H1 (cell line): ENCODE data around the gene HILPDA. TPM values are rescaled to one million over a fixed set of nuclear protein-coding genes. Genes with fewer than 3 reads are reported as not detected.

Experiments used
- CTCF ChIA-PET: fragments of 300-600 bp; sonication (Branson Sonifier 250); formaldehyde crosslinking; loops from one replicate; lab custom pipeline; 2021; ENCODE audit not compliant: partially characterized antibody; lab: Charles Lee
- POLR2A ChIA-PET: fragments of 300-600 bp; sonication (Branson Sonifier 250); formaldehyde crosslinking; loops from one replicate; lab custom pipeline; 2021; ENCODE audit warnings: inconsistent platforms; ENCODE audit not compliant: partially characterized antibody; lab: Charles Lee
- DNase-seq, 2 experiments: peaks; one replicate each; pipeline versions ENCODE4 v3.0.0 to v3.0.0-alpha.2; 2010 to 2022; ENCODE audit warnings: low spot score in 2 of 2, low read depth in 1 of 2, mixed read lengths in 1 of 2
- FAIRE-seq: peaks from 2 replicates; lab custom pipeline; 2011; peaks lifted over from hg19 to GRCh38; lab: Jason Lieb, UNC
- H2AFZ ChIP-seq: 2 replicates; pipeline ENCODE4 v1.8.1; 2012; ENCODE audit warnings: low read length, inconsistent platforms
- H2AK5ac ChIP-seq: 2 replicates; pipeline ENCODE4 v1.6.1; 2013; ENCODE audit warnings: low read depth, low read length
- H2BK120ac ChIP-seq: replicated peaks from 2 replicates; pipeline ENCODE3; 2013; ENCODE audit warnings: low read depth, low read length, inconsistent platforms
- H2BK12ac ChIP-seq: 2 replicates; pipeline ENCODE4 v1.6.1; 2013; ENCODE audit warnings: low read depth, low read length
- H2BK15ac ChIP-seq: 2 replicates; pipeline ENCODE4 v1.6.1; 2013; ENCODE audit warnings: low read length
- H2BK20ac ChIP-seq: 2 replicates; pipeline ENCODE4 v1.6.1; 2013; ENCODE audit warnings: low read length
- H2BK5ac ChIP-seq: 2 replicates; pipeline ENCODE4 v1.6.1; 2013; ENCODE audit warnings: low read depth, low read length
- H3K14ac ChIP-seq: 2 replicates; pipeline ENCODE4 v1.6.1; 2013; ENCODE audit warnings: inconsistent platforms; ENCODE audit not compliant: insufficient read length
- H3K18ac ChIP-seq: 2 replicates; pipeline ENCODE4 v1.6.1; 2013; ENCODE audit warnings: low read length; ENCODE audit errors: extremely low read depth
- H3K23ac ChIP-seq: 2 replicates; pipeline ENCODE4 v1.6.1; 2013; ENCODE audit warnings: inconsistent platforms; ENCODE audit not compliant: insufficient read length
- H3K23me2 ChIP-seq: 2 replicates; pipeline ENCODE4 v1.6.1; 2013; ENCODE audit warnings: low read depth, low read length
- H3K27ac ChIP-seq: 2 replicates; pipeline ENCODE4 v1.6.1; 2011; ENCODE audit warnings: low read depth, low read length, inconsistent platforms
- H3K27me3 ChIP-seq, 4 experiments: replicated peaks in 1 of 4; 1 replicate in 1 of 4; 2 replicates in 3 of 4; pipeline versions ENCODE4 v1.6.1 to v1.8.1; 2011 to 2013; ENCODE audit warnings: low read length in 3 of 4, mild to moderate bottlenecking in 3 of 4, inconsistent platforms in 2 of 4, mixed read lengths in 2 of 4, moderate library complexity in 1 of 4; ENCODE audit not compliant: control insufficient read depth in 3 of 4, insufficient read depth in 3 of 4; ENCODE audit errors: extremely low read depth in 1 of 4
- H3K36me3 ChIP-seq, 4 experiments: 2 replicates each; pipeline versions ENCODE4 v1.6.1 to v1.8.1; 2011 to 2013; ENCODE audit warnings: mild to moderate bottlenecking in 4 of 4, low read length in 3 of 4, moderate library complexity in 2 of 4, control low read depth in 1 of 4, inconsistent platforms in 1 of 4; ENCODE audit not compliant: insufficient read depth in 4 of 4, control insufficient read depth in 2 of 4
- H3K4ac ChIP-seq: replicated peaks from 2 replicates; pipeline ENCODE3; 2013; ENCODE audit warnings: low read length, low read depth, mixed read lengths, inconsistent platforms; ENCODE audit not compliant: insufficient read length
- H3K4me1 ChIP-seq, 4 experiments: replicated peaks in 1 of 4; 1 replicate in 1 of 4; 2 replicates in 3 of 4; pipeline versions ENCODE4 v1.6.1 to v1.8.1; 2011 to 2013; ENCODE audit warnings: low read length in 3 of 4, inconsistent platforms in 2 of 4, mixed read lengths in 1 of 4; ENCODE audit not compliant: insufficient read depth in 4 of 4, control insufficient read depth in 3 of 4
- H3K4me2 ChIP-seq, 2 experiments: 2 replicates each; pipeline versions ENCODE4 v1.6.1 to v1.8.1; 2011 to 2013; ENCODE audit warnings: low read depth in 2 of 2, low read length in 2 of 2, control low read depth in 1 of 2, inconsistent platforms in 1 of 2, mild to moderate bottlenecking in 1 of 2; ENCODE audit not compliant: insufficient read depth in 1 of 2
- H3K4me3 ChIP-seq, 4 experiments: fragments of 200-600, 300-600 bp in 1 of 4; sonication (generic), shearing (Covaris generic), sonication (Bioruptor Twin) in 1 of 4; 2 replicates each; pipeline versions ENCODE4 v1.5.1 to v1.8.1; 2011 to 2016; ENCODE audit warnings: low read length in 4 of 4, low read depth in 3 of 4, control low read depth in 2 of 4, inconsistent platforms in 2 of 4, mild to moderate bottlenecking in 2 of 4, mixed read lengths in 1 of 4, moderate library complexity in 1 of 4; ENCODE audit not compliant: insufficient read depth in 2 of 4; ENCODE audit errors: extremely low read depth in 1 of 4
- H3K56ac ChIP-seq: replicated peaks from 2 replicates; pipeline ENCODE3; 2013; ENCODE audit warnings: low read depth, mild to moderate bottlenecking, mixed read lengths, low read length, inconsistent platforms; ENCODE audit not compliant: insufficient read length
- H3K79me1 ChIP-seq: 2 replicates; pipeline ENCODE4 v1.6.1; 2013; ENCODE audit warnings: low read depth, low read length, control low read depth
- H3K79me2 ChIP-seq, 2 experiments: 2 replicates each; pipeline versions ENCODE4 v1.6.1 to v1.8.1; 2012 to 2013; ENCODE audit warnings: low read length in 2 of 2, mild to moderate bottlenecking in 2 of 2, inconsistent platforms in 1 of 2; ENCODE audit not compliant: insufficient read depth in 2 of 2, control insufficient read depth in 1 of 2
- H3K9ac ChIP-seq, 4 experiments: replicated peaks in 1 of 4; 1 replicate in 1 of 4; 2 replicates in 3 of 4; pipeline versions ENCODE4 v1.6.1 to v1.8.1; 2011 to 2013; ENCODE audit warnings: low read depth in 3 of 4, low read length in 3 of 4, control low read depth in 2 of 4, mild to moderate bottlenecking in 2 of 4, moderate library complexity in 2 of 4, inconsistent platforms in 1 of 4; ENCODE audit errors: extremely low read depth in 1 of 4
- H3K9me3 ChIP-seq, 2 experiments: 2 replicates each; pipeline versions ENCODE4 v1.6.1 to v1.8.1; 2012 to 2013; ENCODE audit warnings: mild to moderate bottlenecking in 2 of 2, moderate library complexity in 2 of 2, control low read depth in 1 of 2, inconsistent platforms in 1 of 2, low read depth in 1 of 2, low read length in 1 of 2, mixed read lengths in 1 of 2; ENCODE audit not compliant: insufficient read depth in 2 of 2
- H4K20me1 ChIP-seq, 2 experiments: replicated peaks in 1 of 2; 2 replicates each; pipeline versions ENCODE3 to v1.8.1; 2011 to 2013; ENCODE audit warnings: inconsistent platforms in 2 of 2, low read length in 2 of 2, mild to moderate bottlenecking in 1 of 2; ENCODE audit not compliant: insufficient read depth in 2 of 2, control insufficient read depth in 1 of 2
- H4K5ac ChIP-seq: 2 replicates; pipeline ENCODE4 v1.6.1; 2013; ENCODE audit warnings: low read length, low read depth, mixed read lengths, inconsistent platforms; ENCODE audit not compliant: insufficient read length
- H4K8ac ChIP-seq: 2 replicates; pipeline ENCODE4 v1.8.0; 2013; ENCODE audit warnings: mild to moderate bottlenecking, moderate library complexity, low read length, inconsistent platforms; ENCODE audit not compliant: insufficient read depth; ENCODE audit errors: extremely low read depth
- H4K91ac ChIP-seq: replicated peaks from 2 replicates; pipeline ENCODE3; 2013; ENCODE audit warnings: low read length, mixed read lengths, inconsistent platforms; ENCODE audit not compliant: insufficient read length
- NANOG ChIP-seq: IDR thresholded peaks from 2 replicates; pipeline ENCODE4 v1.6.1; 2011; ENCODE audit warnings: low read length, low read depth, mild to moderate bottlenecking, inconsistent platforms; ENCODE audit not compliant: insufficient read depth, poor library complexity, severe bottlenecking
- SIN3A ChIP-seq, 2 experiments: IDR thresholded peaks in 1 of 2; conservative IDR thresholded peaks in 1 of 2; 2 replicates each; pipeline ENCODE4 v1.6.1; 2011 to 2012; ENCODE audit warnings: low read length in 2 of 2, improper control_type of control experiment in 1 of 2, low read depth in 1 of 2, mild to moderate bottlenecking in 1 of 2
- SUZ12 ChIP-seq: fragments of 200-600 bp; sonication (generic); IDR thresholded peaks from 2 replicates; pipeline ENCODE4 v1.6.1; 2012; ENCODE audit warnings: mild to moderate bottlenecking, inconsistent platforms, low read length, moderate library complexity, mixed read lengths
- TCF12 ChIP-seq: IDR thresholded peaks from 2 replicates; pipeline ENCODE4 v1.6.1; 2011; ENCODE audit warnings: low read depth, mild to moderate bottlenecking, low read length
- WGBS, 2 experiments: shearing (Covaris generic) in 1 of 2; methylation state at CpG; one replicate each; pipeline versions ENCODE4 v1.1.6 to v1.1.7; 2013 to 2015; ENCODE audit warnings: low lambda C conversion rate in 2 of 2, mixed read lengths in 2 of 2, inconsistent platforms in 1 of 2, low coverage in 1 of 2, missing lambda C conversion rate in 1 of 2; ENCODE audit not compliant: insufficient replicate concordance in 2 of 2, insufficient coverage in 1 of 2, insufficient read length in 1 of 2; ENCODE audit errors: extremely low coverage in 1 of 2, missing lambda C conversion rate in 1 of 2; 5-methylcytosine and 5-hydroxymethylcytosine counted together
- polyA plus RNA-seq, 7 experiments: library from polyadenylated mRNA; depleted of rRNA in 3 of 7; stranded (reverse) in 5 of 7; unstranded in 2 of 7; fragments of >200 nt in 5 of 7; fragments of 200-250 nt in 2 of 7; gene quantifications; 1 replicate in 5 of 7; 2 replicates in 1 of 7; 4 replicates in 1 of 7; pipeline versions ENCODE4 v1.2.1 to v1.2.3, GENCODE V29; 2011 to 2013; ENCODE audit warnings: missing spikeins in 2 of 7, mixed read lengths in 2 of 7
- total RNA-seq: library from RNA; stranded (reverse); fragmentation: NEBNext Ultra II Directional; extraction: Animal tissue kit (Norgen Biotek cat#: 25700); gene quantifications from 2 replicates; pipeline ENCODE4 v1.2.1, GENCODE V29; 2021
- TF ChIP-seq, protein P1 (sequence below), 3 experiments: IDR thresholded peaks; 1 replicate in 2 of 3; 2 replicates in 1 of 3; pipeline versions ENCODE4 v1.5.1 to v1.6.1; 2011; ENCODE audit warnings: low read length in 3 of 3, mild to moderate bottlenecking in 3 of 3, inconsistent platforms in 2 of 3, low read depth in 1 of 3, moderate library complexity in 1 of 3; ENCODE audit not compliant: insufficient read depth in 1 of 3; ENCODE audit errors: control extremely low read depth in 1 of 3

HILPDA gene
- total and polyA plus RNA-seq, 2 of the 8 experiments (the other 6 are each of a cell fraction or from before 2014, with no cell fraction given) = 35.6 to 80.0 TPM

DNA sequence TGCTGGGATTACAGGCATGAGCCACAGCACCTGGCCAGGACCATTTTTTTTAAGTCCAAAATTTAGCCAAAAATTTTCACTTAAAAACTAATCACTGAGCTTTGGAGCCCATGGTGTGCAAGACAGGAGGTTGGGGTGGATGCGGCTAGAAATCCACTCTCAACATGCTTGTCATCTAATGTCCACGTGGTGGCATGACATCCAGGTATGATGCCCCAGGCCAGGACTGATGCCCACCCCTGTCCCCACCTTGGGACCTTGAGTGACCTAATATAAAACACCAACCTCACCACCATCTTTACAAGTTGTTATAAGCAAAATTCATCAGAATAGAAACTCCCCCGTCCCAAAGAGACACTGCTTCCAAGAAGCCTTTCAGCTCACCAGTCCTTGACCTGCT, 25.5 kb upstream of the HILPDA start:
- 84% methylated on average over 3 of the region's 3 CpGs; no CpG with 5 or more reads in 1 of the 2 experiments for WGBS, 2 experiments

More for the DNA sequence above, 25.5 kb upstream of the HILPDA start:
- H4K91ac ChIP-seq = no peak overlapping the region
- no peak overlapping the region for H3K4me2 ChIP-seq
- H3K9me3 ChIP-seq = no peaks in the 10 kb centered on the region
- H2BK20ac ChIP-seq = no peak overlapping the region
- no peaks in the 10 kb centered on the region for H3K23me2 ChIP-seq
- no peak overlapping the region for H3K14ac ChIP-seq
- no peaks in the 10 kb centered on the region for H3K36me3 ChIP-seq
- H2AK5ac ChIP-seq = peak overlapping the region; percentile 28; the same call in 1 of the 2 replicates
- H3K56ac ChIP-seq = no peak overlapping the region
- POLR2A ChIA-PET = interaction anchor here (1.6 to 3.8 kb wide), 3 partner anchors 14 to 29 kb away, joined by 3 to 15 read pairs (median 3); partner anchors contain the start of gene HILPDA
- no peaks in the 10 kb centered on the region for H4K20me1 ChIP-seq
- H3K23ac ChIP-seq = no peak overlapping the region
- H3K4ac ChIP-seq = no peak overlapping the region
- H2BK12ac ChIP-seq = 0 out of 2 replicates have a peak overlapping the region, but pooled peaks have one; percentile 68
- FAIRE-seq (no peak), DNase-seq (no peak)
- no peak overlapping the region for H4K5ac ChIP-seq
- H3K27ac ChIP-seq = no peak overlapping the region
- peaks cover 2 to 9% (median 6%) of the 10 kb centered on the region in 4 experiments; a peak in 4 of 7 replicates for H3K4me1 ChIP-seq
- no peak overlapping the region for H2BK15ac ChIP-seq
- H3K79me2 ChIP-seq = no peaks in the 10 kb centered on the region
- H2BK120ac ChIP-seq = no peak overlapping the region
- no peak overlapping the region for H3K4me3 ChIP-seq
- TF ChIP-seq SIN3A (conservative IDR thresholded peaks at IDR 0.05 in 1 of 2, IDR thresholded peaks at IDR 0.05 in 1 of 2; ENCODE audit: low read depth in 1 of 2, low read length in 2 of 2) (no peak), NANOG (no peak), TCF12 (no peak), SUZ12 (no peak)
- TF ChIP-seq, protein P1, sequence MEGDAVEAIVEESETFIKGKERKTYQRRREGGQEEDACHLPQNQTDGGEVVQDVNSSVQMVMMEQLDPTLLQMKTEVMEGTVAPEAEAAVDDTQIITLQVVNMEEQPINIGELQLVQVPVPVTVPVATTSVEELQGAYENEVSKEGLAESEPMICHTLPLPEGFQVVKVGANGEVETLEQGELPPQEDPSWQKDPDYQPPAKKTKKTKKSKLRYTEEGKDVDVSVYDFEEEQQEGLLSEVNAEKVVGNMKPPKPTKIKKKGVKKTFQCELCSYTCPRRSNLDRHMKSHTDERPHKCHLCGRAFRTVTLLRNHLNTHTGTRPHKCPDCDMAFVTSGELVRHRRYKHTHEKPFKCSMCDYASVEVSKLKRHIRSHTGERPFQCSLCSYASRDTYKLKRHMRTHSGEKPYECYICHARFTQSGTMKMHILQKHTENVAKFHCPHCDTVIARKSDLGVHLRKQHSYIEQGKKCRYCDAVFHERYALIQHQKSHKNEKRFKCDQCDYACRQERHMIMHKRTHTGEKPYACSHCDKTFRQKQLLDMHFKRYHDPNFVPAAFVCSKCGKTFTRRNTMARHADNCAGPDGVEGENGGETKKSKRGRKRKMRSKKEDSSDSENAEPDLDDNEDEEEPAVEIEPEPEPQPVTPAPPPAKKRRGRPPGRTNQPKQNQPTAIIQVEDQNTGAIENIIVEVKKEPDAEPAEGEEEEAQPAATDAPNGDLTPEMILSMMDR (IDR thresholded peaks at IDR 0.05; ENCODE audit: control extremely low read depth in 1 of 3, insufficient read depth in 1 of 3, low read depth in 1 of 3, low read length in 3 of 3) = 0 out of 4 replicates have a peak, but pooled peaks of 1 of the 3 experiments have one; percentile 12
- H3K79me1 ChIP-seq = no peaks in the 10 kb centered on the region
- no peak overlapping the region for H2AFZ ChIP-seq
- CTCF ChIA-PET = interaction anchor here (0.6 to 25.2 kb wide), 8 partner anchors 13 to 493 kb away, joined by 3 to 477 read pairs (median 110); partner anchors contain the start of genes IMPDH1 and METTL2B
- H4K8ac ChIP-seq = no peak overlapping the region
- H2BK5ac ChIP-seq = no peak overlapping the region
- H3K9ac ChIP-seq = no peak overlapping the region
- no peaks in the 10 kb centered on the region for H3K27me3 ChIP-seq
- peak overlapping the region; percentile 24; the same call in 1 of the 2 replicates for H3K18ac ChIP-seq
